ENCODE data around the gene AHRR. TPM values are rescaled to one million over a fixed set of nuclear protein-coding genes. Genes with fewer than 3 reads are reported as not detected.

AHRR gene
- total and polyA plus RNA-seq, 9 of the 15 experiments (the other 6 are each of a cell fraction or from before 2014, with no cell fraction given), result 0.06 to 1.6 (median 0.75) TPM; not detected in 1

- no peak overlapping the region for H3K4me3 ChIP-seq
- intact Hi-C loops (cut with micrococcal nuclease) (loop anchor here (1.0 kb wide), 1 partner anchor 114 kb away; no protein-coding TSS in a partner anchor), in situ Hi-C loops (cut with MboI) (loop anchor here (5.0 kb wide), 1 partner anchor 119 kb away; no protein-coding TSS in a partner anchor)
- no peaks in the 10 kb centered on the region for H3K9me1 ChIP-seq (ENCODE audit: control insufficient read depth, insufficient read depth, low read length)
- peaks cover 0 to 51% of the 10 kb centered on the region in 2 experiments; a peak in 2 of 5 replicates for H3K4me1 ChIP-seq (replicated peaks in 1 of 2; ENCODE audit: control insufficient read depth in 2 of 2, insufficient read depth in 2 of 2, low read length in 2 of 2)
- no peak overlapping the region for H3K4me2 ChIP-seq (ENCODE audit: insufficient read depth, low read length)
- H3K9ac ChIP-seq (ENCODE audit: insufficient read depth in 1 of 2, low read depth in 2 of 2, low read length in 2 of 2), result 0 out of 4 replicates have a peak overlapping the region, but pooled peaks of 1 of the 2 experiments have one; percentile 50
- H3K27ac ChIP-seq (ENCODE audit: extremely low read depth, low read depth, low read length), result no peak overlapping the region
- no peak overlapping the region for H2AFZ ChIP-seq (ENCODE audit: low read depth, low read length)
- H3K27me3 ChIP-seq (ENCODE audit: control insufficient read depth in 2 of 2, insufficient read depth in 2 of 2, low read length in 2 of 2), result peaks cover 40 to 85% of the 10 kb centered on the region in 2 experiments
- POLR2A ChIA-PET, result interaction anchor here (0.6 to 1.0 kb wide), 3 partner anchors 10 to 462 kb away, joined by 3 to 4 read pairs (median 3); partner anchors contain the start of genes BRD9 and TRIP13
- WGBS (ENCODE audit: insufficient coverage, low coverage, missing lambda C conversion rate), result 12% methylated on average over 17 of the region's 18 CpGs
- peak; percentile 73 to 83 (median 80) for DNase-seq (ENCODE audit: extremely low read depth in 1 of 4, low spot score in 3 of 4)
- H4K20me1 ChIP-seq (replicated peaks; ENCODE audit: control insufficient read depth, insufficient read depth, low read length), result no peaks in the 10 kb centered on the region; the same call in 1 of the 2 replicates
- peak; percentile 83 for FAIRE-seq
- no peaks in the 10 kb centered on the region for H3K79me2 ChIP-seq (ENCODE audit: control insufficient read depth, insufficient read depth, low read length)
- CTCF ChIA-PET (ENCODE audit: low intra/inter-chr PET ratio), result interaction anchor here (1.0 to 1.2 kb wide), 2 partner anchors 236 to 389 kb away, joined by 3 to 5 read pairs; no protein-coding TSS in a partner anchor
- no peaks in the 10 kb centered on the region for H3K9me3 ChIP-seq (replicated peaks; ENCODE audit: control insufficient read depth, insufficient read depth, low read depth, low read length)
- peak; percentile 97 for ATAC-seq
- H3K36me3 ChIP-seq (ENCODE audit: control insufficient read depth, insufficient read depth, low read length), result no peaks in the 10 kb centered on the region
- no TSS peak for BruUV-seq (replicated peaks)
- TF ChIP-seq MYC (IDR thresholded peaks at IDR 0.05; ENCODE audit: low read depth, low read length) (peak; percentile 60), MYC (CRISPR knock-in tag; IDR thresholded peaks at IDR 0.05; ENCODE audit: borderline replicate concordance, low read depth) (no peak), CAMTA2 (CRISPR knock-in tag; conservative IDR thresholded peaks at IDR 0.05) (no peak), REST (IDR thresholded peaks at IDR 0.05; ENCODE audit: borderline replicate concordance) (peak; percentile 75), REST (CRISPR knock-in tag; IDR thresholded peaks at IDR 0.05; ENCODE audit: low read depth) (no peak), ZBTB1 (CRISPR knock-in tag; IDR thresholded peaks at IDR 0.05; ENCODE audit: borderline replicate concordance, low read depth) (no peak), SMARCC2 (IDR thresholded peaks at IDR 0.05; ENCODE audit: low read depth) (no peak), CEBPG (CRISPR knock-in tag; IDR thresholded peaks at IDR 0.05) (no peak), CEBPG (tag; conservative IDR thresholded peaks at IDR 0.05 in 1 of 2, IDR thresholded peaks at IDR 0.05 in 1 of 2) (no peak), SMC3 (conservative IDR thresholded peaks at IDR 0.05; ENCODE audit: insufficient read depth, low read depth, low read length) (peak; percentile 82), ZNF274 (IDR thresholded peaks at IDR 0.05; ENCODE audit: borderline replicate concordance, low read depth, low read length) (no peak), MTF1 (CRISPR knock-in tag; IDR thresholded peaks at IDR 0.05; ENCODE audit: borderline replicate concordance) (no peak), ZFP1 (CRISPR knock-in tag; IDR thresholded peaks at IDR 0.05) (no peak)
These were observed 109.6 kb downstream of the AHRR start for GRCh38 chr5:431001-431710.
